NCI-H1436 treated with DMSO at 0.1 percent for 48 hours (cell line): ENCODE results near the gene SEC14L1.
"Not testable (repeated sequence)": the region's sequence is repeated elsewhere in the genome, so short reads cannot be mapped to it uniquely, and the experiment has no call there.

ENCODE experiments used
- DNase-seq: peaks from one replicate; lab custom pipeline; 2025; lab: John Stamatoyannopoulos, UW

Gene SEC14L1

DNA sequence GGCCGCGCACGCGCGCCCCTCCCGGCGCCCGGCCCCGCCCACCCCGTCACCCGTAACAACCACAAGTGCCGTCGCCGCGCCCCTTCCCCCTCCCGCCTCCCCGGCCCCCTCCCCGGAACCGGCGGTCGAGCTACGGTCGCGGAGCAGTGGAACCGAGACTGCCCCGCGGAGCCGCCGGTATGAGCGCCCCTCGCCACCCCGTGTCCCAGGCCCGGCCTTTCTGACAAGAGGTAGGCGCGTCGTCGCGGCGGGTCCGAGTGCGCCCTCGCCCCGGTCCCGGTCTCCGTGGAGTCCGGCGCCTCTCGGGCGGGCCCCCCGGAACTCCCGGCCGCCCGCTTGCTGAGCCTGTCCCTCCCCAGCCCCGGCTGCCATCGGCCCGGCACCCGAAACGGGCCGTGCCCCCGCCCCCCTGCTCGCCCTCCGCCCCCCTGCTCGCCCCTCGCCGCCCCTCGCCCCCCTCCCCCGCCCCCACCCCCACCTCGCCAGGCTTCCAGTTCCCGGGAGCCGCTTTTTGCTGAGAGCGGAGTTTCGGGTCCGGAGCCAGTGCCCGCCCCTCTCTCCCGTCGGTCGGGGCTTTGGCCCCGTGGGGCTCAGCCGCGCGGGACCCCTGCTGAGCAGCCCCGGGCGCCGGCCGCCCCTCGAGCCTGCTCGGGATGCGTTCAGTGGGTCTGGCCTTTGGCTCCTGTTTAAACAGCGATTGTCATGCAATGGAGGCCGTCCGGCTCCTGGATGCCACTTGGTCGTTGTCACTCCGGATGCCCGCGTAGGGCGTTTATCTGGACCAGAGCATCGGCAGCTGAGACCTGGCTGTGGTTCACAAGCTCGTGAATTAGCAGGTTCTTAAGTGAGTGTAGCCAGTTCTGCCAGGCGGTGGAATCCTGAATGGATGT is at the start of gene SEC14L1:
Gene SEC14L1, plus strand, starts transcription at position 92 of the 890 bp plus-strand sequence. CDS start 2,628 bp downstream, outside the sequence.
- no peak for DNase-seq

DNA sequence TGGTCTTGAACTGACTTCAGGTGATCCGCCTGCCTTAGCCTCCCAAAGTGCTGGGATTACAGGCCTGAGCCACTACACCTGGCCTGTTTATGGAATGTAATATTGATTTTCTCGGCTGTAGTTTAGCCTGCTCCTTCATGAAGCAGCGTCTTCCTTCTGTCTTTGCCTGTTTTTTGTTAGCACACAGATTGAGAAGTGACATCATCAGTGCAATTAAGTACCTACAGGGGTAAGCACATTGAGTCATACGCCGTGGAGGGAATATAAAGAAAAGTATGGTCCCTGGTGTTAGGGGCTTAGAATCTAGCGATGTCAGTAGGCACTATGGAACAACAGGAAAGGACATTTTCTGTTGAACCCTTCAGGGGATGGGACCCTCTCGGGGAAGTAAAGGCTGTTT is 48.7 kb upstream of the SEC14L1 start:
- no peak for DNase-seq

- DNase-seq: no peak
These were observed 45.3 kb upstream of the SEC14L1 start for GRCh38 chr17:77095461-77095860.

DNA sequence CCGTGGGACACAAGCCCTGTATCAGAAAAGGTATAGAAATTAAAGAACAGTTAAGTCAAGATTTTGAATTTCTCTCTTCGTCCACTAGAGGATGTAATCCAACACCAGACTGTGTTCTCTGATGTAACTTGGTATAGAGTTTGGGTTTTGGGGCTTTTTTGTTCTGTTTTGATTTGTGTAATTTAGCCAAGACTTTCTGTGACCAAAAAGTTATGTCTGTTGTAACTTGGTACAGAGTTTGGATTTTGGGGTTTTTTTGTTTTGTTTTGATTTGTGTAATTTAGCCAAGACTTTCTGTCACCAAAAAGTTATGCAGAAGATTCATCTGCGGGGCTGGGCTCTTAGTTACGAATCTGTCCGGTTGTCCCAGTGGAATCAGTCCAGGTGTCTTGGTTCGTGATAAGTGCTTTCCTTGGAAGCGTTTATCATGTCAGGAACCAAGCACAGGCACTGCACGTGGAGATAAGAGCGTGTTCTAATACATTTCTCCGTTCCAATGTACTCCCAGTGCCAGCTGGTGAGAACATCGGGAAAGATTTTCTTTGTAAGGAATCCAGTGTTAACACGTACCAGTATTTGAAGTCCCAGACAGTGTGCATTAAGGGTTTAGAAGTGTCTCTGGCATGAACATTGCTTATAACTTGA is 44.1 kb upstream of the SEC14L1 start:
- no peak for DNase-seq

GRCh38 chr17:77097631-77098180 is 43.1 kb upstream of the SEC14L1 start:
- DNase-seq: no peak

- DNase-seq: no peak
These were observed 41.8 kb upstream of the SEC14L1 start for GRCh38 chr17:77098884-77099545.

DNA sequence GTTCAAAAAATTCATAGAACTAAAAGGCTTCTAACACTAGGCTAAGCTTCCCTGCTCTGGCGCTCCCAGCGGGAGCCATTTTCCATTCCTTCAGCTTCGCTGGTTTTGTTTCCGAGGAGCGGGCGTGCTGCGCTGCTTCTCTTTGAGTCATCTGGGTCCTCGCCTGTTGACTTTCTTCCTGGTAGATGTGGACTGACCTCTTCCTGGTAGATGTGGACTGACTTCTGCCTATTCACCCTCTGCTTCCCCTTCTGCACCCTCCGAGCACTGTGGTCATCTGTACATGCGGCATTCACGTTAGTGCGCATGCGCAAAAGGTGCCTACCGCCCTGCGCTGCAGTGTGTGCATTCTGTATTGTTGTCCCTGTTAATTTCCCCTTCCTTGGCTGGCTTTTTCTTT is 40.8 kb upstream of the SEC14L1 start:
- no peak for DNase-seq

- no peak for DNase-seq
These were observed 39.0 kb upstream of the SEC14L1 start for GRCh38 chr17:77101521-77102410.

DNA sequence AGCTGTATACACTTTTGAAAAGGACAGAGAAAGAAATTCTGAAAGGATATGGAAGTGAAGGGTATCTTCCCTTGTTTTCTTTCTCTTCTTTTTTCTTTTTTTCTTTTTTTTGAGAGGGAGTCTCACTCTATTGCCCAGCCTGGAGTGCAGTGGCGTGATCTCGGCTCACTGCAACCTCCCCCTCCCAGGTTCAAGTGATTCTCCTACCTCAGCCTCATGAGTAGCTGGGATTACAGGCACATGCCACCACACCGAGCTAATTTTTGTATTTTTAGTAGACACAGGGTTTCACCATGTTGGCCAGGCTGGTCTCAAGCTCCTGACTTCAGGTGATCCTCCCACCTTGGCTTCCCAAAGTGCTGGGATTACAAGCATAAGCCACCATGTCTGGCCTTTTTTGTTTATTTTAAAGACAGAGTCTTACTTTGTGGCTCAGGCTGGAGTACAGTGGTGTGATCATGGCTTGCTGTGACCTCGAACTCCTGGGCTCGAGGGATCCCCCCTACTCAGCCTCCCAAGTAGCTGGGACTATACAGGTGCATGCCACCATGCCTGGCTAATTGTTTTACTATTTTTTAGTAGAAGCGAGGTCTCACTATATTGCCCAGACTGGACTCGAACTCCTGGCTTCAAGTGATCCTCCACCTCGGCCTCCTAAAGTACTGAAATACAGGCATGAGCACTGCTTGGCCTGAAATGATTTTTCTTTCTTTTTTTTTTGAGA is 38.2 kb upstream of the SEC14L1 start:
- DNase-seq: not testable (repeated sequence)

- DNase-seq: no peak
These were observed 35.1 kb upstream of the SEC14L1 start for GRCh38 chr17:77105706-77106105.

- DNase-seq: peak; percentile 90
These were observed 33.9 kb upstream of the SEC14L1 start for GRCh38 chr17:77106874-77107358.

DNA sequence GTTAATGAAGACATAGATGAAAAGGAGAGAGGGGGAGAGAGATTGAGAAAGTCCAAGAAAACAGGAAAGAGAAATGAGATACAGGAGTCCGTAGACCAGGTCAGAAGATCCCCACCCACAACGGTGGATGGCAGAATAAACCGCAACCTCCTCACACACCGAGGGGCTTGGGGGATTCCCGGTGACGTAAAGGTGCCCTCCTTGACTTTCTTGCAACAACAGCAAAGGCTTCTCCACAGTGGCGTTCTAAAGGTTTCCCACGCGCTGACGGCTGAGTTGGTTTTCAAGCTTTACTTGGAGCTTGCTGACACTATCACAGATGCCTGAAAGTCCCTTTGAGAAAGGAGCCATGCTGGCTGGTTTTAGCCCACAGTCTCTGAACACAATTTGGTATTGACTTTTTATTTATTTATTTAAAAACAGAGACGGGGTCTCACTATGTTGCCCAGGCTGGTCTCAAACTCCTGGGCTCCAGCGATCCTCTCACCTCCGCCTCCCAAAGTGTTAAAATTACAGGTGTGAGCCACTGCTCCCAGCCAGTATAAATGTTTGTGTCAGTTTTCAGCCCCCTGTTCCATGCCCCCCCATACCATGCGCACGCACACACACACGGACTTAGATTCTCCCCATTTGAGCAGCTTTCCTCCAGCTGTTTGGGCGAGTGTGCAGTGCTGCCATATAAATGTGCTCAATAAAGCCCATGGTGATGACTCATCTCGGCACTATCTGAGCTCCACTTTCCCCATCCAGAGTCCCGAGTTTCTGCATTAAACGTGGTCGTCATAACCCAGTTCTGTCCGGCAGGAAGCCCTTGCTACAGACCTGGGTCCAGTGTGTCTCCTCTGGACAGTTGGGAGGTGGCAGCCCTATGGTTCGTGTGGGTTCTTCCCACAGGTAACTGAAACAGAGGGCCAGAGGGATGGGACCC is 33.0 kb upstream of the SEC14L1 start:
- no peak for DNase-seq

DNA sequence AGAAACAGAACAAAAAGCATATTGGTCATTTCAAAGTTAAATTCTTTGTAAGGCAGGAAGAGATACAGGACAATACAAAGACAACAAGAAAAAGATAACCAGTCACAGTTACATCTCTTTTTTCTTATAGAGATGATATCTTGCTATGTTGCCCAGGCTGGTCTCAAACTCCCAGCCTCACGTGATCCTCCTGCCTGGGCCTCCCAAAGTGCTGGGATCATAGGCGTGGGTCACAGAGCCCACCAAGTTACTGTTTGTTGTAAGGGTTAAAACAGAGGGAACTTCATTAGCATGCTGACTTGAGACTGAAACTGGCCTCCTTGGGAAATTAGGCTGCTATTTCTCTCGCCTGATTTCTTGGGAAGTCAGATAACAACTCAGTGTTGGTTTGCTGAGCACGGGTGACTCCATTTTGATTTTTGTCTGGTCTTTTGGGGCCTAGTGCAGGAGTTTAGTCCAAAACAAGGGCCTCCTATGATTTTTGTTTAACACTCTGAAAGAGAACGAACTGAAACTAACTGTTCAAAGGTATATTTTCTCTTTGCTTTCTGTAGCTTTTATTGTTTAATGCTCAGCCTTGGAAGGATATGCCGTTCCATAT is 31.5 kb upstream of the SEC14L1 start:
- no peak for DNase-seq

- DNase-seq: no peak
These were observed 30.9 kb upstream of the SEC14L1 start for GRCh38 chr17:77109764-77110359.

DNA sequence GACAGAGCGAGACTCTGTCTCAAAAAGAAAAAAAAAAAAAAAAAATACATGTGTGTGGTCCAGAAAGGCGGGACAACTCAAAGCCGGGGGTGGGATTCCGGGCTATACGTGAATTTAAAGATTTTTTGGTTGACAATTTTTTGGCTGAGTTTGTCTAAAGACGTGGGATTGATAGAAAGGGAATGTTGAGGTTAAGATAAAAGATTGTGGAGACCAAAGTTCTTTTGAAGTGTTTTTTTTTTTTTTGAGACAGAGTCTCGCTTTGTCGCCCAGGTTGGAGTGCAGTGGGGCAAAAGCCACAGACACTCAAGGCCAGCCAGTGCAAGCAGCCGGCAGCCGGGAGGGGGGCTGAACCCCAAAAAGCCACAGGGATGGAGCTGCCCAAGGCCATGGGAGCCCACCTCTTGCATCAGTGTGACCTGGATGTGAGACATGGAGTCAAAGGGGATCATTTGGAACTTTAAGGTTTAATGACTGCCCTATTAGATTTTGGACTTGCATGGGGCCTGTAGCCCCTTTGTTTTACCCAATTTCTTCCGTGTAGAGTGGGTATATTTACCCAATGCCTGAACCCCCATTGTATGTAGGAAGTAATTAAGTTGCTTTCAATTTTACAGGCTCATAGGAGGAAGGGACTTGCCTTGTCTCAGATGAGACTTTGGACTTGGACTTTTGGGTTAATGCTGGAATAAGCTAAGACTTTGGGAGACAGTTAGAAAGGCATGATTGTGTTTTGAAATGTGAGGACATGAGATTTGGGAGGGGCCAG is 29.4 kb upstream of the SEC14L1 start:
- DNase-seq: not testable (repeated sequence)

DNA sequence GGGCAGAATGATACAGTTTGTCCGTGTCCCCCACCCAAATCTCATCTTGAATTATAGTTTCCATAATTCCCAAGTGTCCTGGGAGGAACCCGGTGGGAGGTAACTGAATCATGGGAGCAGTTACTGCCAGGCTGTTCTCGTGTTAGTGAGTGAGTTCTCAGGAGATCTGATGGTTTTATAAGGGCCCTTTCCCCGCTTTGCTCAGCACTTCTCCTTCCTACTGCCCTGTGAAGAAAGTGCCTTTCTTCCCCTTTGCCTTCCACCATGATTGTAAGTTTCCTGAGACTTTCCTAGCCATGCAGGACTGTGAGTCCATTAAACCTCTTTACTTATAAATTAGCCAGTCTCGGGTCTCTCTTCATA is 28.9 kb upstream of the SEC14L1 start:
- DNase-seq: no peak

DNA sequence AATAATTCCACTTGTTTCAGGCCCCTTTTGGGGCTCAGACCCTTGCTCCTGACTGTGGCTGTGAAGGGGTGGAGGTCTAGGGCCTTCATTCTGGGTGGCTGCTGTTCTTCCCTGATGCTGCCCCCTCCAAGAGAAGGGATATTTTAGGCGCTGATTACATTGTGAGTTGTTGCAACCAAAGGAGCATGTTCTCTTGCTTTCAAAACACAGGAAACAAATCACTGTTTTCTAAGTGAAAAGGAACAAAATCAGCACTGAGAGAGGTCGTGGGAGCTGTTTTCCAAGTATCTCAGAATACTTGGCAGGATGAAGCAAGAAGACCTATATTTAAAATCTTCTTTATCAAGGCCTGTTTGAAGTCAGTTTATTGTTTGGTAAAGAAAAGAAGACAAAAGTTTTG is 25.3 kb upstream of the SEC14L1 start:
- DNase-seq: no peak

DNA sequence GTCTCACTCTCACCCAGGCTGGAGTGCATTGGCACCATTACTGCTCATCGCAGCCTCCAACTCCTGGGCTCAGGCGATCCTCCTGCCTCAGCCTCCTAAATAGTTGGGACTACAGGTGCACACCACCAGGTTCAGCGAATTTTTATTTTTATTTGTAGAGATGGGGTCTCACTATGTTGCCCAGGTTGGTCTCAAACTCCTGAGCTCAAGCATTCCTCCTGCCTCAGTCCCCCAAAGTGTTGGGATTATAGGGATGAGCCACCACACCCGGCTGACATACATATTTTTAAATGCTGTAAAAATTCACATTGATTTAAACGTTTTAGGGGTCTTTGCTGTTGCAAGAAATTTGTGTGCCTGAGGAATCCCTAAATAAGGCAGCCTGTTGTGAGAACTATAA is 24.8 kb upstream of the SEC14L1 start:
- no peak for DNase-seq
